MCF 10A (cell line): Measurements from ENCODE around the gene TRDN. TPM values are rescaled to one million over a fixed set of nuclear protein-coding genes. Genes with fewer than 3 reads are reported as not detected.

Experiments
- BruUV-seq: library from RNA; stranded (reverse); fragments of 400-500 nt; replicated peaks from 2 replicates; lab custom pipeline; 2021; lab: Mats Ljungman, UMichigan
- CTCF ChIA-PET: fragments of 300-600 bp; sonication (Branson Sonifier 250); formaldehyde crosslinking; extraction: SDS; loops from one replicate; lab custom pipeline; 2021; ENCODE audit warnings: antibody characterized with exemption, inconsistent platforms; lab: Yijun Ruan, JAX
- POLR2A ChIA-PET: fragments of 300-600, 350-650 bp; sonication (Branson Sonifier 250); formaldehyde crosslinking; extraction: SDS; loops from one replicate; lab custom pipeline; 2020; ENCODE audit warnings: antibody characterized with exemption, inconsistent platforms; lab: Yijun Ruan, JAX
- DNase-seq: peaks from one replicate; pipeline ENCODE4 v3.0.0-alpha.2; 2018; ENCODE audit not compliant: unreplicated experiment
- H3K27ac Mint-ChIP-seq: one replicate; pipeline ENCODE4 v1.8.0; 2022; ENCODE audit warnings: mild to moderate bottlenecking, low read depth, mixed read lengths; ENCODE audit not compliant: unreplicated experiment
- H3K27me3 Mint-ChIP-seq: one replicate; pipeline ENCODE4 v1.8.0; 2022; ENCODE audit warnings: mixed read lengths; ENCODE audit not compliant: insufficient read depth, unreplicated experiment
- H3K36me3 Mint-ChIP-seq: one replicate; pipeline ENCODE4 v1.8.0; 2022; ENCODE audit warnings: mild to moderate bottlenecking, moderate library complexity, mixed read lengths; ENCODE audit not compliant: insufficient read depth, unreplicated experiment
- H3K4me1 Mint-ChIP-seq: one replicate; pipeline ENCODE4 v1.8.0; 2022; ENCODE audit warnings: mixed read lengths; ENCODE audit not compliant: insufficient read depth, unreplicated experiment
- H3K4me3 Mint-ChIP-seq: one replicate; pipeline ENCODE4 v1.8.0; 2022; ENCODE audit warnings: mild to moderate bottlenecking, moderate library complexity, mixed read lengths; ENCODE audit not compliant: unreplicated experiment
- H3K9me3 Mint-ChIP-seq: one replicate; pipeline ENCODE4 v1.8.0; 2022; ENCODE audit warnings: mixed read lengths; ENCODE audit not compliant: unreplicated experiment
- intact Hi-C: fragments of 100-400 bp; cut with micrococcal nuclease; formaldehyde crosslinking; loops from 2 replicates; pipeline ENCODE4 v1.14.1; 2022
- total RNA-seq: library from RNA; stranded (reverse); gene quantifications from 2 replicates; pipeline ENCODE4 v1.2.3, GENCODE V29; 2022
- TF ChIP-seq, protein P1 (sequence below): fragments of 200-600 bp; IDR thresholded peaks from one replicate; pipeline ENCODE4 v1.8.0; 2022; ENCODE audit warnings: antibody characterized with exemption, mild to moderate bottlenecking; ENCODE audit not compliant: unreplicated experiment

The TRDN gene
- total RNA-seq, 1 experiment from 2014 or later, result not detected

DNA sequence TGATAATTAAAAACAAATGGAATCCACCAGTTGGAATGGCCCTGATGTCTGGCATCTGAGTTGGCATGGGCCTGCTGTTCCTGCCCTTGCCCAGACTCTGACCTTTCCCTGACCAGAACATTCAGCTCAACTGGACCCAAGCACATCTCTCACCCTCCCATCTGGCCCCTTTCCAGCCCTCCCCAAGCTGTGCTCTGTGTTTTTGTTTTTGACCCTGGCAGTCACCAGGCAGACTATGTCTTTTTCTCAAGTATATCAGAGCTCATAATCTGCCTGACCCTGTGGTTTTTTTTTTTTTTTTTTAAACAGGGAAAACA, 117.6 kb downstream of the TRDN start:
- TF ChIP-seq, protein P1, sequence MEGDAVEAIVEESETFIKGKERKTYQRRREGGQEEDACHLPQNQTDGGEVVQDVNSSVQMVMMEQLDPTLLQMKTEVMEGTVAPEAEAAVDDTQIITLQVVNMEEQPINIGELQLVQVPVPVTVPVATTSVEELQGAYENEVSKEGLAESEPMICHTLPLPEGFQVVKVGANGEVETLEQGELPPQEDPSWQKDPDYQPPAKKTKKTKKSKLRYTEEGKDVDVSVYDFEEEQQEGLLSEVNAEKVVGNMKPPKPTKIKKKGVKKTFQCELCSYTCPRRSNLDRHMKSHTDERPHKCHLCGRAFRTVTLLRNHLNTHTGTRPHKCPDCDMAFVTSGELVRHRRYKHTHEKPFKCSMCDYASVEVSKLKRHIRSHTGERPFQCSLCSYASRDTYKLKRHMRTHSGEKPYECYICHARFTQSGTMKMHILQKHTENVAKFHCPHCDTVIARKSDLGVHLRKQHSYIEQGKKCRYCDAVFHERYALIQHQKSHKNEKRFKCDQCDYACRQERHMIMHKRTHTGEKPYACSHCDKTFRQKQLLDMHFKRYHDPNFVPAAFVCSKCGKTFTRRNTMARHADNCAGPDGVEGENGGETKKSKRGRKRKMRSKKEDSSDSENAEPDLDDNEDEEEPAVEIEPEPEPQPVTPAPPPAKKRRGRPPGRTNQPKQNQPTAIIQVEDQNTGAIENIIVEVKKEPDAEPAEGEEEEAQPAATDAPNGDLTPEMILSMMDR, result no peak
- Mint-ChIP-seq H3K27me3 (peaks cover 93% of the 10 kb centered on the region), H3K4me3 (no peak overlapping the region), H3K27ac (no peak overlapping the region), H3K4me1 (no peaks in the 10 kb centered on the region), H3K36me3 (no peaks in the 10 kb centered on the region), H3K9me3 (no peaks in the 10 kb centered on the region)
- DNase-seq, result no peak
- ChIA-PET POLR2A (interaction anchor here (1.7 kb wide), 1 partner anchor 9 kb away, joined by 7 read pairs; no protein-coding TSS in a partner anchor), CTCF (interaction anchor here (0.6 to 0.7 kb wide), 2 partner anchors 1028 to 1793 kb away, joined by 4 read pairs; no protein-coding TSS in a partner anchor)
- no TSS peak for BruUV-seq
- intact Hi-C loops, result no loop called here

DNA sequence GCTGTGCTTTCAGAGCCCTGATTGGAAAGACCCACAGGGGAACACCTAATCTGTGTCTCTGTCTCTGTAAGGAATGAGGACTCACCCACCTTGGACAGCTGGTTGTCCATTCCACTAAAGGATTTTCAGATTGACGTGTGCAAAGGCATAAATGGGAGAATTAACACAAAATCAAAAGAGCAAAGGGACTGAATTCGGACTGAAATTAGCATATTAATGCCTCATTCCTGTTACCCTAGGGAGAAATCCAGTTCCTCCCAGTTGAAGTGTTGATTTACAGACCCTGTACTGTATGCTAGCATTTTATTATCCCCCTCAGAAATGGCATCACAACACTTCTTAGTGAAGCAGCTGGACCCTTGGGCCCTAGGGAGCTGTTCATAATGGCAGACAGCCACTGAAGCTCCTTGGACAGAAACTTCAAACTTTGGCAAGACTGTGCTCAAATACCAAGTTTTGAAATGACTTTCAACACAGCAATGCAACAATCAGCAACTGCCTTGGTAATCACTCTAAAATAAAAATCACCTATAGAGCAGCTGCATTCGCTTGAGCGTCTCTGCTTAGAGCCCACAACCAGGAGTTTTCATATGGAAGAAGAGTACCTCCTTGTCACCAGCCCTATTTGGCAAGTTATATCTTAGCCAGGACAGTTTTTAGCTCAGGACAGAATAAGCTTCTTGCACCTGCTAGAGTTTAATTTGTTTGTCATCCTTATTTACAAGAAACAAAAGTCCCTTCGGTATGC, 118.1 kb downstream of the TRDN start:
- Mint-ChIP-seq H3K27ac (no peak overlapping the region), H3K4me3 (no peak overlapping the region), H3K4me1 (no peaks in the 10 kb centered on the region), H3K9me3 (no peaks in the 10 kb centered on the region), H3K36me3 (no peaks in the 10 kb centered on the region), H3K27me3 (peaks cover 90% of the 10 kb centered on the region)
- no peak for DNase-seq
- BruUV-seq, result no TSS peak
- ChIA-PET CTCF (interaction anchor here (0.7 kb wide), 1 partner anchor 1794 kb away, joined by 4 read pairs; no protein-coding TSS in a partner anchor), POLR2A (interaction anchor here (1.7 kb wide), 1 partner anchor 10 kb away, joined by 7 read pairs; no protein-coding TSS in a partner anchor)
- TF ChIP-seq, protein P1, result no peak
- intact Hi-C loops, result no loop called here

DNA sequence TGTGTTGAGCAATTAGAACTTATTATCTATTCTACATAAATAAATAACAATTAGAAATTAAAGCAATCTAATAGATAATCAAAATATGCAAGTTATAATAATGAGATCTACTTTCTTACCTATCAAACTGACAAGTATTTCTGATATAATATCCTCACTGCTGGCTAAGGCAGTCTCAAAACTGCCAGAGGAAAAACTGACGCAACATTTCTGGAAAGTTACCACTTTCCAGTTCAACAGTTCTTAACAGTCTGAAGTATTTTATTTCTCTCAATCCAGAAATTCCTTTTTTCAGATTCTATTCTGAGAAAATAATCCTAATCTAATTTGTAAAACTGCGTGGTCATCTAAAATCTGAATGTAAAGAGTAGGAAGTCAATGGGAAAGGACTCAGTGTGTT, 121.0 kb downstream of the TRDN start:
- ChIA-PET CTCF (no interaction called here), POLR2A (interaction anchor here (0.7 kb wide), 1 partner anchor 22 kb away, joined by 3 read pairs; no protein-coding TSS in a partner anchor)
- Mint-ChIP-seq H3K4me3 (no peak overlapping the region), H3K36me3 (no peaks in the 10 kb centered on the region), H3K27me3 (peaks cover 61% of the 10 kb centered on the region), H3K4me1 (no peaks in the 10 kb centered on the region), H3K9me3 (no peaks in the 10 kb centered on the region), H3K27ac (no peak overlapping the region)
- DNase-seq, result peak; percentile 10
- TF ChIP-seq, protein P1, result no peak
- intact Hi-C loops, result no loop called here
- BruUV-seq, result no TSS peak

DNA sequence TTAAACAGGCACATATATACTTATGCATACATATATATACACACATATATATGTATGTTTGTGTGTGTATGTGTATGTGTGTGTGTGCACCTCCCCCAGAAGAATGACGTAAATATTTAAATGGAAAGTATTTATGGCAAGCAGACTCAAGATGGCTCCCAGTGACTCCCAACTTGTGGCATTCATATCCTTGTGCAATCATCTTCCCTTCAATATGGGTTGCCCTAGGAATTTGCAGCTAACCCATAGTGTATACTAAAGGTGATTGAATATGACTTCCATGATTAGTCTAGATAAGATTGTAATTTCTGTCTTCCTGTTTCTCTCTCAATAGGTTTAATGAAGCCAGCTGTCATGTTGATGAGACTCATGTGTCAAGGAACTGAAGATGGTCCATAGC, 127.6 kb downstream of the TRDN start:
- Mint-ChIP-seq H3K4me3 (no peak overlapping the region), H3K36me3 (no peaks in the 10 kb centered on the region), H3K9me3 (no peaks in the 10 kb centered on the region), H3K27ac (no peak overlapping the region), H3K27me3 (peaks cover 47% of the 10 kb centered on the region), H3K4me1 (no peaks in the 10 kb centered on the region)
- TF ChIP-seq, protein P1, result no peak
- ChIA-PET CTCF (no interaction called here), POLR2A (no interaction called here)
- intact Hi-C loops, result no loop called here
- BruUV-seq, result no TSS peak
- DNase-seq, result no peak
